RCC 7860 (cell line): Measurements from ENCODE around the gene RGS14.
"Not testable (repeated sequence)": the region's sequence is repeated elsewhere in the genome, so short reads cannot be mapped to it uniquely, and the experiment has no call there.

ENCODE experiments used
- DNase-seq: peaks from one replicate; pipeline ENCODE4 v3.0.0-alpha.2; 2015; ENCODE audit warnings: low spot score
- FAIRE-seq: peaks from 2 replicates; lab custom pipeline; 2012; peaks lifted over from hg19 to GRCh38; lab: Jason Lieb, UNC

RGS14 gene

GRCh38 chr5:177396807-177397206 is 39.1 kb downstream of the RGS14 start:
- DNase-seq (no peak), FAIRE-seq (no peak)

- DNase-seq (no peak), FAIRE-seq (no peak)
Measured at GRCh38 chr5:177397875-177398390, 40.2 kb downstream of the RGS14 start.

DNA sequence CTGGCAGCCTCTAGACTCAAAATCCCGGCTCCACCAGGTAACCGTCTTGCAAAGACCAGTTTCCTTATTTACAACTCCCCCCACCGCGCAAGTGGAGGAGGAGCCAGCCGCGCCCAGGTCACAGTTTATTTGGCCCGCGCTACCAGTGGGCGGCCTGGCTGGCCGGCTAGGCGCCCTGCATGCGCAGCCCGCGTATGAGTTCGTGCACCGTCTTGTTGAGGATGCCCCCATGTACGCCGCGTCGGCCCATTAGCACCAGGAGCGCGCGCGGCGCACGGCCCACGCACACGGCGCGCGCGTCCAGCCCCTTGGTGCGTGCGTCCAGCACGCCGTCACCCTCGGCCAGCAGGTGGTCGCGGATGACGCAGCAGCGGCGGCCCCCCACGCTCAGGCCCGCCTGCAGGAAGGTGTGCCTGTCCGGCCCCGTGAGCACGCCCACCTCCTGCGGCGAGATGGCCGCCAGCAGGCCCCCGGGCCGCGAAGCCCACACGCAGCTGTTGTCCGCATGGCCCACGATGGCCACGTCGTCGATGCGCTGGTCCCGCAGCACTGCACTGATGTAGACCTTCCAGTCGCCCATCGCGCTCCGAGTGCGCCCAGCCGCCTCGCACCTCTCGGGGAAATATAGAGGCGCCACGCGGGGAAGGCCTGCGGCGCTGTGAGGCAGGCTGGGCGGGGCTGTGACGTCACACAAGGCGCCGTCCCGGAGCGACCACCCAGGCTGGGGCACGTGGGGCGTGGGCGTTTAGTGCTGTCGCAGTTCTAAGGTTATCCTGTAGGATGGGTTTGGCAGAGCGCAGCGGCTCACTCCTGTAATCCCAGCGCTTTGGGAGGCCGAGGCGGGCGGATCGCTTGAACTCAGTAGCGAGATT is 42.5 kb downstream of the RGS14 start, which contains the start of gene PFN3:
Gene PFN3, minus strand, starts transcription at position 665 of the 872 bp plus-strand sequence. Its CDS starts 85 bp downstream, at position 580.
- DNase-seq = no peak
- FAIRE-seq = no peak

- FAIRE-seq (no peak), DNase-seq (peak; percentile 64)
Measured at GRCh38 chr5:177402271-177403043, 44.7 kb downstream of the RGS14 start.

DNA sequence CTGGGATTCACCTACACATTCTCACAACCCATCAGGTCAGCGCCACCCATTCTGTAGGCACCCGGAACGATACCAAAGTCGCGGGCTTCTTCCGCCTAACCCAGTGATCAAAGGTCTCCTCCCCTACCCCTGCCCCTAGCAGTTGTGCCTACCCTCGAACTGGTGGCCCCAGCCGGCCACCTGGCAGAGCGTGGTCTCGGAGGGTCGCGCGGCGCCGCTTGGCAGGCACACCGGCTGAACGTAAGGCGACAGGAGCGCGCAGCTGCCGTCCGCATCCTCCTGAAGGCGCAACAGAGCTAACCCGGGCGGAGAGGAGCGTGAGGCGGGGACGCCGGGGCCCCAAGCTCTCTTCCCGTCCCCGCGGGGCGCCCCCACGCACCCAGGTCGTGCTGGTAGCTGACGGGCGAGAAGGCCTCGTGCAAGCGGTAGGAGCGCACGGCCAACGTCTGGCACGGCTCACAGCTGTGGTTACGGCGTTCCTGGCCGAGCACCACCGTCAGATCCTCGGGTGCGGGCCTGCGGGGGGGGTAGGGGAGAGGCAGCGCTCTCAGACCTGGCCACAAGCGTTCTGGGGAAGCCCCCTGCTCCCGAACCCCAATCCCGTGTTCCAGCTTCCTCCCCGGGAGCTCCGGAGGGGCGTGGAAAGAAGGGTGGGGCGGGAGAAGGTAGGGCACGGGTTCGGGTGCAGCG is 45.5 kb downstream of the RGS14 start:
- DNase-seq (no peak), FAIRE-seq (no peak)

GRCh38 chr5:177403792-177404640 is 46.3 kb downstream of the RGS14 start:
- DNase-seq (peak; percentile 77), FAIRE-seq (no peak)

GRCh38 chr5:177404641-177405179 is 47.0 kb downstream of the RGS14 start:
- no peak for FAIRE-seq
- no peak for DNase-seq

DNA sequence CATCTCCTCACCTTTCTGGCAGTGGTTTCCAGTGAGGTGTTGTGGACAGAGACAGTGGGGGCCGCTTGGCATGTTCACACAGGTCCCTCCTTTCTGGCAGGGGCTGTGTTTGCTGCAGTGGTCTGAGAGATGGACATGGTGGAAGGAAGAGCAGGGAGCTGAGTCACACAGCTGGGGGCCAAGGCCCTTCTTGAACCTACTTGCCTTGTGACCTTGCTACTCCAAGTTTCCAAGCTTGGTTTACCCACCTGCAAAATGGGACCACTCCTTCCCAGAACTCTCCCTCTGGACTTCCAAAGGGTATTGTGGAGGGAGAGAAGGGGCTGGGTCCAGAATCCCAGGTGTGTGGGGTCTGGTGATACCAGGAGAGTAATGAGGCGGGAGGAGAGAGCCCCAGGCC is 47.6 kb downstream of the RGS14 start:
- no peak for DNase-seq
- FAIRE-seq = no peak

GRCh38 chr5:177405805-177406204 is 48.1 kb downstream of the RGS14 start:
- no peak for FAIRE-seq
- no peak for DNase-seq

DNA sequence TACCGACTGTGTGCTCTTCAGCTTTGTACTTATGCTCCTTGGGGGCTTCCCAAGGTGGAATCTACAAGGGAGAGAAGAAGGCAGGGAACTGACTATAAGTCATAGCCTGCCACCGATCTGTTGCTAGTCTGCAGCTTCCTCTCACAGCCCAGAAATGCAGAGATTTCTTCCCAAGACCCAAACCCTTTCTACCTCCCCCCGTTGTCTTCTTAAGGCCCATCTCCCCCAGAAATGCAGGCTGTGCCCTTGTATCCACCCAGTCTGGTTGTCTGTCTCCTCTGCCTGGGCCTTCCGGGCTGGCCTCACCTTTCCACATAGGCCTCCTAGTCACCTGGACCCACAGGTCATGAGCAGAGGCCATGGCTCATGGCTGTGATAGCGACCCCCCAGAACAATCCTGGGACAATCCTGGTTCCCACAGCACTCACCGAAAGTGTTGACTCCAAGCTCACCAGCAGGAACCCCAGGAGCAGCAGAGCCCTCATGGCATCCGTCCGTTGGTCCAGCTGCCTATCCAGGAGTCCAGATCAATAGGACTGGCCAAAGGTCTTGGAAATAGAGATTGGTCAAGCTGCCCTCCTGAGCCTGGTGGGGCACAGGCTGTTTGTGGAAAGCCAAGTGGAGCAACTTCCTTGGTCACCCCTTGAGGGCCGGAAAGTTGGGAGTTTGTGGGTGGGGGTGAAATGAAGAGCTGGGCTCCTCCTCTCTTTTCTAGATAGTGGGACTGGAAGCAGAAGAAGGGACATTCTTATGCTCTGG is 51.5 kb downstream of the RGS14 start, which contains the start of gene F12:
Gene F12, minus strand, starts transcription at position 522 of the 759 bp plus-strand sequence. Its CDS starts 37 bp downstream, at position 485.
- no peak for DNase-seq
- FAIRE-seq = no peak

DNA sequence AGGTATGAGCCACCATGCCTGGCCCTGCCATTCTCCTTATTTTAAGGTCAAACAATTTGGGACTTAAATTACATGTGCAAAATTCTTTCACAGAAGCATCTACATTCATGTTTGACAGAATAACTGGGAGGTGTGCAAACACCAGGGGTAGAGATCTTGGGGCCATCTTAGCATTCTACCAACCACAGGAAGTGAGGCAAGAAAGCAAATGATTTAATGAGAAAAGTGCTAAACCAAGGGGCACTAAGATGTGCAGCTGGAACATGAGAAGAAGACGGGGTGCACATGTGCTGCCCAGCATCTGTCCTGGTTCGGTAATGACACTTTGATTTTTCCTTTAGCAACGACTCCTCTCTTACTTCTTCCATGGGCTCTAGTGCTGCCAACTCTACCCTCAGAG is 52.9 kb downstream of the RGS14 start:
- FAIRE-seq (no peak), DNase-seq (no peak)

- no peak for FAIRE-seq
- no peak for DNase-seq
Measured at GRCh38 chr5:177412603-177413233, 55.0 kb downstream of the RGS14 start.

DNA sequence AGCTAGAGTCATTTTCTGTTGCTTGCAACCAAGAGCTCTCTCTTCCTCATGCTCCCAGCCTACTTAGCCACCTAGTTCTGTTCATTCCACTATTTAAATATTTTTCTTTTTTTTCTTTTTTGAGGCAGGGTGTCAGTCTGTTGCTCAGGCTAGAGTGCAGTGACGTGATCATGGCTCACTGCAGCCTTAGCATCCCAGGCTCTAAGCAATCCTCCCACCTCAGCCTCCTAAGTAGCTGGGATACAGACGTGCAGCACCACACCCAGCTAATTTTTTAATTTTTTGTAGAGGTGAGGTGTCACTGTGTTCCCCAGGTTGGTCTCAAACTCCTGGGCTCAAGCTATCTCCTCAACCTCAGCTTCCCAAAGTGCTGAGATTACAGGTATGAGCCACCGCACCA is 56.8 kb downstream of the RGS14 start:
- DNase-seq (no peak), FAIRE-seq (no peak)

GRCh38 chr5:177417081-177417480 is 59.4 kb downstream of the RGS14 start:
- not testable (repeated sequence) for FAIRE-seq, DNase-seq

GRCh38 chr5:177419046-177419445 is 61.3 kb downstream of the RGS14 start:
- FAIRE-seq (no peak), DNase-seq (no peak)

DNA sequence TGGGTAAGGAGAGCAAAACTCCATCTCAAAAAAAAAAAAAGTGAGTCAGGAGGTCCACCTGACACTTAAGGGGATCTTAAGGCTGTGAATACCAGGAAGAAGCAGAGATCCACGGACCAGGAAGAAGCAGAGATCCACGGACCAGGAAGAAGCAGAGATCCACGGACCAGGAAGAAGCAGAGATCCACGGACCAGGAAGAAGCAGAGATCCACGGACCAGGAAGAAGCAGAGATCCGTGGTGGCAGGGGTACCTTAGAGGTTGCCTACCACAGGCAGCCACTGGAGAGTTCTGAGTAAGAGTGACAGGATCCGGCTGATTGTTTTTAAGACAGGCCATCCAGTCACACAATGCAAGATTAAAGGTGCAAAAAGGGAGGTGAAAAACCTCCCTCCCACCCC is 62.7 kb downstream of the RGS14 start:
- FAIRE-seq, DNase-seq: not testable (repeated sequence)

DNA sequence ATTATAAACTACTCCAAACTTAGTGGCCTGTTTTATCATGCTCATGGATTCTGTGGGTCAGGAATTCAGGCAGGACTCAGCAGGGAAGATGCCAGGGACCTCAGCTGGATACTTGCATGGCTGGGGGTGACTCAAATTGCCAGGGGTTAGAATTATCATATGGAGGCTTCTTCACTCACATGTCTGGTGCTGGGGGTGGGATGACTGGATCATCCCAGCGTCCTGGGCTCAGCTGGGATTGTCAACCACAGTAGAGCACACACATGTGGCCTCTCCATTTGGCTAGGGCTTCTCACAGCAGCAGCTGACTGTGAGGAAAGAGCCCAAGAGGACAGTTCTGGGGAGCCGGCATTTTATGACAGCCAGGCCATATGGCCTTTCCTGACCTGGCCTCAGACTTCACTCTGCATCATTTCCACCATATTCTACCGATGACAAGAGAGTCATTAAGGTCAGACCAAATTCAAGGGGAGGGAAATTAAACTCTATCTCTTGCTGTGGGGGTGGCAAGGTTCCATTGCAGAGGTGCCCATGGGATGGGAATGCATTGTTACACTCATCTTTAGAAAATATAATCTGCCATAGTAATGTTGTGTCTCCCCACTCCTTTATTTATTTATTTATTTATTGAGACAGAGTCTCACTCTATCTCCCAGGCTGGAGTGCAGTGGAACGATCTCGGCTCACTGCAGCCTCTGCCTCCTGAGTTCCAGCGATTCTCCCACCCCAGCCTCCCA is 63.5 kb downstream of the RGS14 start:
- FAIRE-seq = no peak
- no peak for DNase-seq
